ENCODE measurements around the gene SSB.
"Not testable (repeated sequence)": the region's sequence is repeated elsewhere in the genome, so short reads cannot be mapped to it uniquely, and the experiment has no call there.

Gene SSB

GRCh38 chr2:169782513-169782912 lies 16.2 kb upstream of the SSB start:
- no peak for DNase-seq

DNA sequence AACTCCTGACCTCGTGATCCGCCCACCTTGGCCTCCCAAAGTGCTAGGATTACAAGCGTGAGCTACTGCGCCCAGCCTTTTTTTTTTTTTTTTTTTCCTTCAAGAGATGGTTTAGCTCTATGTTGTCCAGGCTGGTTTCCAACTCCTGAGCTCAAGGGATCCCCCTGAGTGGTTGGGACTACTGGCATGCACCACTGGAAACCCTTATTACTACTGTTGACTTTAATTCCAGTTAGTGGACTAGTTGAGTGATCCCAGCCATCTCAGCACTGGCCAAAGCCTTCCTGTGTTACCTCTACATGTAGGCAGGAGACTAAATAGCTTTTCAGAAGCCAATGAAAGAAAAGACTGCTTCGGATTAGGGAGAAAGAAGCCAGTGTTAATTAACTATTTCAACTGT lies 8.1 kb upstream of the SSB start:
- DNase-seq: no peak

- no peak for DNase-seq
These were observed 3.5 kb upstream of the SSB start for GRCh38 chr2:169795181-169795580.

DNA sequence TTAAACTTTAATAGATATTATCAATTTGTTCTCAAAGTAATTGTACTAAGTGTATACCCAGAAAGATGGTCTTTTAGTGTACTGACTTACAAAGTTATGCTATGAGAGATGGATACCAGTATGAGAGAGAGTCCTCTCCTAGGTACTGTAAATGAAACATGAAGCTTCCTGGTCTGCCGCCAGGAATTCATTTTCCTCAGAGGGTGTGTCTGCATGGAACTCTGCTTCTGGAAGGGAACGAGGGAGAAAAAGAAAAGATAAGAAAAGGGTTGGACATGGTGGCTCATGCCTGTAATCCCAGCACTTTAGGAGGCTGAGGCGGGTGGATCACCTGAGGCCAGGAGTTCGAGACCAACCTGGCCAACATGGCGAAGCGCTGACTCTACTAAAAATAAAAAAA lies 2.2 kb upstream of the SSB start:
- DNase-seq: no peak

GRCh38 chr2:169797601-169798000 lies 1.1 kb upstream of the SSB start:
- DNase-seq: no peak

DNA sequence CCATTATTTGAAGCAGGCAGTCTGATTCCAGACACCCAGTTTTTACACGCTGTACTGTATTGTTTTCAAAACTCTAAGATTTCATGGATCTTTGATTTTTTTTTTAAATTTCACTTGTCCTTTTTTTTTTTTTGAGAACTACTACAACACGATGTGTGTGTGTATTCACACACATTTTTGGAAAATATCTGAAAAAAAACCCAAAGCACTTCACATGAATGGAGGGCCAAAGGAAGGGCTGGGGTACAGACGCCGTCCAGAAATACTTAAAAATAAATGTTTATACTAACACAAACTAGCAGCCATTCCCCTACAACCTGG lies 314 bp upstream of the SSB start:
- DNase-seq: no peak

DNA sequence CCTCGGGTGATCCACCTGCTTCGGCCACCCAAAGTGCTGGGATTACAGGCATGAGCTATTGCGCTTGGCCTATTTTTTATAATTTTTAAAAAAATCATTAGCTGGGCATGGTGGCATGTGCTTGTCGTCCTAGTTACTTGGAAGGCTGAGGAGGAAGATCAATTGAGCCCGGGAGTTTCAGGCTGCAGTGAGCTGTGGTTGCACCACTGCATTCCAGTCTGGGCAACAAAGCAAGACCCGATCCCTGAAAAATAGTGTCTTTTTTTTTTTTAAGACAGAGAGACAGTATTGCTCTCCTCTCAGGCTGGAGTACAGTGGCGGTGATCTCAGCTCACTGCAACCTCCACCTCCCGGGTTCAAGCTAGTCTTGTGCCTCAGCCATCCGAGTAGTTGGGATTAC lies 4.8 kb downstream of the SSB start:
- no peak for DNase-seq

DNA sequence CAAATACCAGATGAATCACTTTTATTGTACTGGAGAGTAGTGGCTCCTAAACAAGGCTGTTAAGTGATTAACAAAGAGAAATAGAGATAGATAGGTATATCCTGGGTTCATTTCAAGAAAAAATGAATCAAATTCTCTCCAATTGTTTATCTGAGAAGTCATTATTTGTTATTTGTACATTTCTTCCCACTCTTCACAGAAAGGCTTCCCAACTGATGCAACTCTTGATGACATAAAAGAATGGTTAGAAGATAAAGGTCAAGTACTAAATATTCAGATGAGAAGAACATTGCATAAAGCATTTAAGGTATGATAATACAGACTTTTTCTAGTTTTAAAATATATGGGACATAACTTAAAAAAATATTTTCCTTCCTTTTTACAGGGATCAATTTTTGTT lies 7.9 kb downstream of the SSB start:
- DNase-seq: no peak

- DNase-seq: no peak
These were observed 9.6 kb downstream of the SSB start for GRCh38 chr2:169808221-169808620.

GRCh38 chr2:169815849-169816248 lies 17.2 kb downstream of the SSB start:
- DNase-seq: no peak

GRCh38 chr2:169816961-169817360 lies 18.3 kb downstream of the SSB start:
- DNase-seq: not testable (repeated sequence)

- DNase-seq: not testable (repeated sequence)
These were observed 18.7 kb downstream of the SSB start for GRCh38 chr2:169817369-169817768.

DNA sequence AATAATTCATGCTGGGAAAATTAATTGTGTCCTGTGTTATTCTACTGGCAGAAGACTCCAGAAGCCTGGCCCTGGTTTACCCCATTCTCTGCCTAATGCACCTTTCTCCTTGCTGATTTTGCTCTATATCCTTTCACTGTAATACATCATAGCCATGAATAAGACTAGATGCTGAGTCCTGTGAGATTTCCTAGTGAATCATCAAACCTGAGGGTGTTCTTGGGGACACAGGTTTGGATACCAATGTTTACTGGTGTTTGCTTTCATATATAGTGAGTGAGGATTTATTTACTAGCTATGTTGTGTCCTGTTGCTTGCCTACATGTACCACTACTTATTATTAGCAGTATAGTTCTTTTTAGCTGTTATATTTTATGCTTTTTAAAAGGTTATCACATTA lies 19.6 kb downstream of the SSB start:
- DNase-seq: no peak

DNA sequence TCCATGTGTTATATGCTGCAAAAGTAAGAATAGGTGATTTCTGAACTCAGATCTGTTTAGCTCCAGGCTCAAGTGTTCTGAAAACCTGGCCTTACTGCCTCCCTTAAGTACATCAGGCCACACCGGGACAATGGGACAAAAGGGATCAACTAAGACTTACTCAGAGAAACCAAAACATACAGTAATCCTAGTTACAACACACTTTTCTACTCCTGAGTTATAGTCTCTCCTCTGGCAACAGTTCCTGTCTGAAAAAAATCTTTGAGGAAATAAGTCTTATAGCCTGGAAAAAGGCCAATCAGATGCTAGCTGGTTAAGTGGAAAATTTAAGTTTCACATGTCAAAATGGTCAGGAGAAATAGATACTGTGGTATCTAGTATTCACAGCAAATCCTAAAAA lies 20.4 kb downstream of the SSB start:
- DNase-seq: no peak

DNA sequence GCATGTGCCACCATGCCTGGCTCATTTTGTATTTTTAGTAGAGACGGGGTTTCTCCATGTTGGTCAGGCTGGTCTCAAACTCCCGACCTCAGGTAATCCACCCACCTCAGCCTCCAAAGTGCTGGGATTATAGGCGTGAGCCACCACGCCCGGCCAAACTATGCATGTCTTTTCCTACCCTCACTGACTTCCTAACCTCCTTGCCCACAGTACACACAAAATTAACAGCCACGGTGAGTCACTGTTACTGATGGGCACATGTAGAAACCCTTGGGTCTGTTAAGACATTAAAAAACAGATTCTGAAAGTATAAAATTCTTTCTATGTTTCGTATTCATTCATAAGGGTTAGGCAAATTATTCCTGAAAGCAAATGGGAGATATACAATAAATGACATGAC lies 21.4 kb downstream of the SSB start:
- DNase-seq: not testable (repeated sequence)

DNA sequence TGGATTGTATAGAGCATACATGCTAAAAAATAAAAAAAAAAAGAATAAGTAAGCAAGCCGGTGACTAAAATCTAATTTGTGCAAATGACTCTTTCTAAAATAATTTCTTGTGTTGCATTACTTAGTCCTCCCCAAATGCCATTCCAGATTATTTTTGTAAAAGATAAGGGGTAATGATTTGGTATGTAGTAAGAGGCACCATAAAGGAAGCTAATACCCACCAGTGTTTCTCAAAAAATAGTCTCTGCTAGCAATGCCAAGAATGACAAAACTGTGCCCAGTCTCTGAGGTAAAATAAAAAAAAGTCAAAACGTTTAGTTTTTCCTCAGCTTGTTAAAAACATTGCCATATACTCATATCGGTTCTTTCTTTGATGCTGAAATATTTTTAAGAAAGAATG lies 23.4 kb downstream of the SSB start:
- no peak for DNase-seq

DNA sequence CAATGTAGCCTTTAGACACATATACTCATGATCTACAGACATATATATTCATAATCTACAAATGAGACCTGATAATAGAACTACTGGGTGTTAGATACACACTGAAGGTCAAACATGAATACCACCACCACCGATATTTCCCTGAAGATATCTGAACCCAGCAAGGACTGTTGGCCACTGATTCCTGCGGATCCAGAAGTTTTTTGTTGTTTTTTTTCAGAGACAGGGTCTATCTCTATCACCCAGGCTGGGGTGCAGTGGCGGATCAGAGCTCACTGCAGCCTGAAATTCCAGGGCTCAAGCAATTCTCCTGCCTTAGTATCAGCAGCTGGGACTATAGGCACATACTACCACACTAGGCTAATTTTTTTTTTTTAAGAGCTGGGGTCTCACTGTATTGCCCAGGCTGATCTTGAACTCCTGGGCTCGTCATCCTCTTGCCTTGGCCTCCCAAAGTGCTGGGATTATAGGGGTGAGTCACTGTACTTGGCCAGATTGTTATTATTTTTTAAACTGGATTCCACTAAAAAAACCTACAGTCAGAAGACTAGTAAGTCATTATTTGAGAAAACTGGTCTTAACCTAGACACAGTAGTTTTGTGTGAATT lies 24.2 kb downstream of the SSB start:
- DNase-seq: no peak

DNA sequence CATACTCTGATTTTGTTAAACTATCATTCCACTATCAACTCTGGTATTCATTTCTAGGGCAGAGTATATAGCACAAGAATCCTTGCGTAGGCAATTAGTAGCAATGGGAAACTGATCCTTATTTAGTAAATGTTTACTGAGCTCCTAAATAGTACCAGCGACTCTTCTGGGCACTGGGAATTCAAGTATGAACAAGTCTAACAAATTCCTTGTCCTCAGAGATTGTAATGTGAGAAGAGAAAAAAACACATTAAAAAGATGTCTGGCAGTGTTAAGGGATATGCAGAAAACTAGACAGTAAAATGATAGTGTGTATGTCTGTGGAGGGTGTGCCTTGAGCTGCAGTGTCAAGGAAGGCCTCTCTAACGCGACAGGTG lies 25.3 kb downstream of the SSB start:
- no peak for DNase-seq

GRCh38 chr2:169824373-169825333 lies 26.0 kb downstream of the SSB start, which contains the start of gene METTL5:
Gene METTL5 (minus strand): TSS chr2:169824905. CDS start chr2:169824597, 308 bp downstream.
- peak; percentile 91 for DNase-seq

DNA sequence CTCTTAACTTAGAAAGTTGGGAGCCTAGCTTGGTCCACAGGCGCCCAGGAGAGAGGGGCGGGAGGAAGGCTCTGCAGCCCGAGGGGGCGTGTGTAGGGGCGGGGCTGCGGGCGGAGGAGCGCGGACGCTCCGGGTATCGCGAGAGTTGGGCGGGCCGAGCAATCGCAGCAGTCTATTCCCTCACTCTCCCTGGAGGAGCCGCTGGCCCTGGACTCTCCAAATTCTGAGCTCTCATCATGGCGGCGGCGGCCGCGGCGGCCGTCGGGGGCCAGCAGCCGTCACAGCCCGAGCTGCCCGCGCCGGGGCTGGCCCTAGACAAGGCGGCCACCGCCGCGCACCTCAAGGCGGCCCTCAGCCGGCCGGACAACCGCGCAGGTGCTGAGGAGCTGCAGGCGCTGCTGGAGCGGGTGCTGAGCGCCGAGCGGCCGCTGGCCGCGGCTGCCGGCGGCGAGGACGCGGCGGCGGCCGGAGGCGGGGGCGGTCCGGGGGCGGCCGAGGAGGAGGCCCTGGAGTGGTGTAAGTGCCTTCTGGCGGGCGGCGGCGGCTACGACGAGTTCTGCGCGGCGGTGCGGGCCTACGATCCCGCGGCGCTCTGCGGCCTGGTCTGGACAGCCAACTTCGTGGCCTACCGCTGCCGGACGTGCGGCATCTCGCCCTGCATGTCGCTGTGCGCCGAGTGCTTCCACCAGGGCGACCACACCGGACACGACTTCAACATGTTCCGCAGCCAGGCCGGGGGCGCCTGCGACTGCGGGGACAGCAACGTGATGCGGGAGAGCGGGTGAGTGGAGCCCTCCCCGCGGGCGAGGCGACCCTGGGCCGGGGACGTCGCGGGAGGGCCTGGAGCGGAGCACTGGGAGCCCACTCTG lies 28.8 kb downstream of the SSB start, which contains the start of gene UBR3:
Gene UBR3, plus strand, starts transcription at position 183 of the 869 bp plus-strand sequence. Its CDS starts 54 bp downstream, at position 237.
- DNase-seq: peak; percentile 93

DNA sequence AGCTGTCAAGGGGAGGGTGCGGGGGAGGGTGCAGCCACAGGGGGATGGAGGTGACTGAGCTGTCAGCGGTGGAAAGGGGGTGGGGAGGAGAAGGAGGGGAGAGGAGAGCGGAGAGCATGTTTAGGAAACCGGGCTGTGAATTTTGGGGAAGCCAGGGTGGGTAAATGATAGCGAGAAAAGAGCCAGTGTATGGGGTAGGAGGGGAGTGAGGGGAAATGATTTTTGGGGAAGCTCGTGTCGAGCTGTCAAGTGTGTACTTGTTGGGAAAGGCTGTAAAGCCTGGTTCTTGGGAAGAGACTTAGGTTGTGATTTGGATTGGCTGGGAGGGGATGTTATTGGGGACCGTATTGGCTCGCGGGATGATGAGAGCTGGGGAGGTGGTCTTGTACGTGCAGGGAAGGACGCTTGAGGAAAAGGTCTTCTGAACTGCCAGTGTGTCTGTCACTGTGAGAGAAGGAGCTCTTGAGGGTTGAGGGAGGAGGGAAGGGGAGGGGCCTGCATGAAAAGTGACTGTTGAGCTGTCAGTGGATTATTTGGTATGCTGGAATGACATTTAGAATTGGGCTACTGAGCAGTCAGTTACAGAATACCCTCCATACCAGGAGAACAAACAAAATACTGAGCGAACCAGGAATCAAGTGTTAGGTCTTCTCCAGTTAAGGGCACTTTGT lies 29.6 kb downstream of the SSB start:
- DNase-seq: no peak

DNA sequence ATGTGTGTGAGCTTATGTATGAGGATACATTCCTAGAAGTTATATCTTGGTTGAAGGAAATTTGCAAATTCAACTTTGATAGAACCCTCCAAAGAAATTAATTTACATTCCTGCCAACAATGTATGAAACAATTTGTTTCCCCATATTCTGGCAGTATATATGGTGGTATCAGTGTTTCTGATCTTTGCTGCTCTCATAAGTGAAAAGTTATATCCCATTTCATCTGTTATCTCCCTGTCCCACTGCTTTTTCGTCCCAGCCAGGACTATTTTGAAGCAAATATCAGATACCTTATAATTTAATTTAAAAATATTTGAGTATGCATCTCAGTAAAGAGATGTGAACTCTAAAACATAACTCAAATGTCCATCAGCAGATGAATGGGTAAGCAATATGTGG lies 35.7 kb downstream of the SSB start:
- DNase-seq: no peak

All from activated CD8-positive, alpha-beta memory T cell treated with anti-CD3 and anti-CD28 coated beads, Interleukin-2, amount 50 U/mL, for 48 hours (primary cell).